Measurements from ENCODE around the gene CORO6. TPM values are rescaled to one million over a fixed set of nuclear protein-coding genes. Genes with fewer than 3 reads are reported as not detected.

Gene CORO6
- total RNA-seq, 5 donors from 2014 or later (not counting 1 experiment from before 2014, with no cell fraction given) = 2.4 to 4.1 (median 3.6) TPM

GRCh38 chr17:29610395-29610794 is 12.3 kb downstream of the CORO6 start:
- POLR2A ChIA-PET = interaction anchor here in 1 of 2 donors (0.6 kb wide), 1 partner anchor 169 kb away, joined by 4 read pairs; no protein-coding TSS in a partner anchor
- no peak for ATAC-seq (replicated peaks in 1 of 4)
- Mint-ChIP-seq H3K4me1 (peaks cover 11 to 18% (median 18%) of the 10 kb centered on the region in 3 donors), H3K9me3 (no peaks in the 10 kb centered on the region), H3K4me3 (no peak overlapping the region), H3K27ac (no peak overlapping the region), H3K27me3 (no peaks in the 10 kb centered on the region), H3K36me3 (no peaks in the 10 kb centered on the region)
- Histone ChIP-seq H3K27me3 (replicated peaks in 1 of 2; ENCODE audit: control insufficient read depth in 2 of 2, extremely low read depth in 1 of 2, insufficient read depth in 2 of 2, low read length in 1 of 2) (no peaks in the 10 kb centered on the region), H3K4me1 (ENCODE audit: control insufficient read depth in 1 of 2, extremely low read depth in 1 of 2, insufficient read depth in 2 of 2, low read length in 2 of 2) (peaks cover 12 to 26% of the 10 kb centered on the region in 2 experiments), H3K36me3 (ENCODE audit: control insufficient read depth in 2 of 2, extremely low read depth in 1 of 2, insufficient read depth in 1 of 2, low read length in 1 of 2) (no peaks in the 10 kb centered on the region), H3K4me3 (ENCODE audit: control insufficient read depth in 1 of 2, extremely low read depth in 1 of 2, low read length in 1 of 2) (no peak overlapping the region), H3K9me3 (no peaks in the 10 kb centered on the region), H3K27ac (ENCODE audit: low read length) (no peak overlapping the region)
- WGBS (ENCODE audit: insufficient coverage) = no CpG with 5 or more reads among the region's 3 CpGs
- CTCF ChIA-PET = no interaction called here
- no peak for DNase-seq

DNA sequence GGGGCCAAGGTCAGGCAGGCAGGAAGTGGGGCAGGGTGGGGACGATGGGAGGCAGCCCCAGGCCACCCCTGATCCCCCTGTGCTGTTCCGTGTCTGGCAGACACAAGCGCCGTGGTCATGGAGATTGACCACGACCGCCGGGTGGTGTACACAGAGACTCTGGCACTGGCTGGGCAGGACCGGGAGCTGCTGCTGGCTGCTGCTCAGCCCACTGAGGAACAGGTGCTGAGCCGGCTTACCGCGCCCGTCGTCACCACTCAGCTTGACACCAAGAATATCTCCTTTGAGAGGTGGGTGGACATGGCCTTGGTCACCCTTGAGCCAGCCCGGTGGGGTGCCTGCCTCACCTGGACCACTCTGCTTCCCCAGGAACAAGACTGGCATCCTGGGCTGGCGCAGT is 13.7 kb downstream of the CORO6 start:
- no peak overlapping the region for H3K27ac ChIP-seq (ENCODE audit: low read length)
- no peak for ATAC-seq (replicated peaks in 1 of 4)
- 84% methylated on average over 14 of the region's 15 CpGs for WGBS (ENCODE audit: insufficient coverage)
- peaks cover 0 to 4% (median 4%) of the 10 kb centered on the region in 3 donors for H3K4me1 Mint-ChIP-seq
- H3K36me3 ChIP-seq (ENCODE audit: control insufficient read depth in 2 of 2, extremely low read depth in 1 of 2, insufficient read depth in 1 of 2, low read length in 1 of 2) = no peaks in the 10 kb centered on the region
- H3K9me3 Mint-ChIP-seq = no peaks in the 10 kb centered on the region
- no peak overlapping the region for H3K4me3 ChIP-seq (ENCODE audit: control insufficient read depth in 1 of 2, extremely low read depth in 1 of 2, low read length in 1 of 2)
- no peaks in the 10 kb centered on the region for H3K27me3 Mint-ChIP-seq
- no peaks in the 10 kb centered on the region for H3K9me3 ChIP-seq
- no peaks in the 10 kb centered on the region for H3K27me3 ChIP-seq (replicated peaks in 1 of 2; ENCODE audit: control insufficient read depth in 2 of 2, extremely low read depth in 1 of 2, insufficient read depth in 2 of 2, low read length in 1 of 2)
- DNase-seq = no peak
- H3K4me1 ChIP-seq (ENCODE audit: control insufficient read depth in 1 of 2, extremely low read depth in 1 of 2, insufficient read depth in 2 of 2, low read length in 2 of 2) = peaks cover 5 to 12% of the 10 kb centered on the region in 2 experiments
- ChIA-PET POLR2A (no interaction called here), CTCF (interaction anchor here (0.6 to 1.9 kb wide), 3 partner anchors 8 to 36 kb away, joined by 3 to 6 read pairs (median 4); no protein-coding TSS in a partner anchor)
- H3K36me3 Mint-ChIP-seq = no peaks in the 10 kb centered on the region
- no peak overlapping the region for H3K4me3 Mint-ChIP-seq
- no peak overlapping the region for H3K27ac Mint-ChIP-seq

GRCh38 chr17:29607557-29608195 is 15.0 kb downstream of the CORO6 start:
- H3K4me3 ChIP-seq (ENCODE audit: control insufficient read depth in 1 of 2, extremely low read depth in 1 of 2, low read length in 1 of 2) = no peak overlapping the region
- H3K27ac ChIP-seq (ENCODE audit: low read length) = no peak overlapping the region
- CTCF ChIA-PET = interaction anchor here (0.5 to 1.9 kb wide), 2 partner anchors 9 to 38 kb away, joined by 3 to 4 read pairs; no protein-coding TSS in a partner anchor
- 90% methylated on average over 19 of the region's 29 CpGs for WGBS (ENCODE audit: insufficient coverage)
- DNase-seq (no peak), ATAC-seq (replicated peaks in 1 of 4) (no peak)
- no peaks in the 10 kb centered on the region for H3K9me3 ChIP-seq
- Mint-ChIP-seq H3K9me3 (no peaks in the 10 kb centered on the region), H3K4me1 (no peaks in the 10 kb centered on the region), H3K36me3 (no peaks in the 10 kb centered on the region), H3K27me3 (no peaks in the 10 kb centered on the region), H3K4me3 (no peak overlapping the region), H3K27ac (no peak overlapping the region)
- H3K36me3 ChIP-seq (ENCODE audit: control insufficient read depth in 2 of 2, extremely low read depth in 1 of 2, insufficient read depth in 1 of 2, low read length in 1 of 2) = no peaks in the 10 kb centered on the region
- H3K27me3 ChIP-seq (replicated peaks in 1 of 2; ENCODE audit: control insufficient read depth in 2 of 2, extremely low read depth in 1 of 2, insufficient read depth in 2 of 2, low read length in 1 of 2) = no peaks in the 10 kb centered on the region
- POLR2A ChIA-PET = no interaction called here
- H3K4me1 ChIP-seq (ENCODE audit: control insufficient read depth in 1 of 2, extremely low read depth in 1 of 2, insufficient read depth in 2 of 2, low read length in 2 of 2) = peaks cover 0 to under 1% of the 10 kb centered on the region in 2 experiments

DNA sequence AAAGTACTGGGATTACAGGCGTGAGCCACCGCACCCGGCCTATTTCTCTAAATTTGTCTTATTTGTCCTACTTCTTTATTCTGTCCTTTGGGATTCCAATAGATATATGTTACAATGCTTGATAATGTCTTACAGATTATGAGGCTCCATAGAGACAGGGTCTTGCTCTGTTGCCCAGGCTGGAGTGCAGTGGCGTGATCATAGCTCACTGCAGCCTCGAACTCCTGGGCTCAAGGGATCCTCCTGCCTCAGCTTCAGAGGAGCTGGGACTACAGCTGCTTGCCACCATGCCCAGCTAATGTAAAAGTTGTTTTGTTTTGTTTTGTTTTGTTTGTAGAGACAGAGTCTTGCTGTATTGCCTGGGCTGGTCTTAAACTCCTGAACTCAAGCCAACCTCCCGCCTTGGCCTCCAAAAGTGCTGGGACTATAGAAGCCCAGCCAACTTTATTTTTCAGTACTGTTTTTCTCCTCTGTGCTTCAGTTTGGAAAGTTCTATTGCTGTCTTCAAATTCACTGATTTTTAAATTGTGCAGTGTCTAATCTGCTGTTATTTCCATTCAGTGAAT is 19.5 kb downstream of the CORO6 start:
- Histone ChIP-seq H3K27me3 (replicated peaks in 1 of 2; ENCODE audit: control insufficient read depth in 2 of 2, extremely low read depth in 1 of 2, insufficient read depth in 2 of 2, low read length in 1 of 2) (no peaks in the 10 kb centered on the region), H3K9me3 (no peaks in the 10 kb centered on the region), H3K27ac (ENCODE audit: low read length) (no peak overlapping the region), H3K4me1 (ENCODE audit: control insufficient read depth in 1 of 2, extremely low read depth in 1 of 2, insufficient read depth in 2 of 2, low read length in 2 of 2) (no peaks in the 10 kb centered on the region), H3K36me3 (ENCODE audit: control insufficient read depth in 2 of 2, extremely low read depth in 1 of 2, insufficient read depth in 1 of 2, low read length in 1 of 2) (no peaks in the 10 kb centered on the region), H3K4me3 (ENCODE audit: control insufficient read depth in 1 of 2, extremely low read depth in 1 of 2, low read length in 1 of 2) (no peak overlapping the region)
- Mint-ChIP-seq H3K27me3 (no peaks in the 10 kb centered on the region), H3K4me1 (no peaks in the 10 kb centered on the region), H3K4me3 (no peak overlapping the region), H3K36me3 (no peaks in the 10 kb centered on the region), H3K27ac (peak overlapping the region in 1 of 2 donors; percentile 10), H3K9me3 (no peaks in the 10 kb centered on the region)
- 97% methylated on average over 3 of the region's 6 CpGs for WGBS (ENCODE audit: insufficient coverage)
- DNase-seq (no peak), ATAC-seq (replicated peaks in 1 of 4) (no peak)
- ChIA-PET POLR2A (no interaction called here), CTCF (no interaction called here)

DNA sequence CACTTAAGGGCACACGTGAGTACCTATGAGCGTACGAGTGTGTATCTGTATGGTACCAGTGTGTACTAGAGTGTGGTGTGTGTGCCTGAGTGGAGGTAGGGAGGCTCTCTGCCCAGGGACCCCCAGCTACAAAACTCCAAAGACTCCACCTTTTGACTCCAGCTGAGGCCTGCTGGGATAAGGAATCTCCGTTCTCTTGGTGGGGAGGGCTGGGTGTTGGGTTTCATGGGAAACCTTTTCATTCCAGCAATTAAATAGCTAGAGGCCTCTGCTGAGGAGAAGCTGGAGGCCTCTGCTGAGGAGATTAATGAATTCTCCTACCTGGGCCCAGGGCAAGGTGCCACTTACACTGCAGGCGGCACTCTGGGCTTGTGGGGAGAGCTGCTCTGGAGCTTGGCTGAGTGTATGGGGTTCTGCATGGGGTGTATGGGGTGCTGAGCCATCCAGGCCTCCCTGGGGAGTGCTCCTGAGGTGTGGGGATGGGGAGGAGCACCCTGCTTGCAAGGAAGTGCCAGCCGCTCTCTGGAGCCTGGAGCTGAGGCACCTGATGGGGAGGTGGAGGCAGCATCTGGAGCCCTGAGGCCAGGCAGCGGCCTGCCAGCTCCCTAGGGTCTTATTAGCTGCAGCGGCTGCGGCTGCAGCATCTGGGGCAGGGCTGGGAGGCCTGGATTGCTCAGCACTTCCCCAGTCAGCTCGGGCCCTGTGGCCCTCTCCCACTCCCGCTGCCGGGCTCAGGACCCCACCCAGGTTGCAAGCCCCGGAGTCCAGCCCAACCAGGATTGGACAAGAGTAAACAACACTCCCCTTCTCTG is 25.1 kb downstream of the CORO6 start:
- POLR2A ChIA-PET = no interaction called here
- Histone ChIP-seq H3K27ac (ENCODE audit: low read length) (no peak overlapping the region), H3K9me3 (no peaks in the 10 kb centered on the region), H3K4me3 (ENCODE audit: control insufficient read depth in 1 of 2, extremely low read depth in 1 of 2, low read length in 1 of 2) (no peak overlapping the region), H3K4me1 (ENCODE audit: control insufficient read depth in 1 of 2, extremely low read depth in 1 of 2, insufficient read depth in 2 of 2, low read length in 2 of 2) (peaks cover 5 to 17% of the 10 kb centered on the region in 2 experiments), H3K27me3 (replicated peaks in 1 of 2; ENCODE audit: control insufficient read depth in 2 of 2, extremely low read depth in 1 of 2, insufficient read depth in 2 of 2, low read length in 1 of 2) (peaks cover 0 to 21% of the 10 kb centered on the region in 2 experiments), H3K36me3 (ENCODE audit: control insufficient read depth in 2 of 2, extremely low read depth in 1 of 2, insufficient read depth in 1 of 2, low read length in 1 of 2) (no peaks in the 10 kb centered on the region)
- ATAC-seq (replicated peaks in 1 of 4) (no peak), DNase-seq (no peak)
- Mint-ChIP-seq H3K27ac (no peak overlapping the region), H3K36me3 (no peaks in the 10 kb centered on the region), H3K9me3 (no peaks in the 10 kb centered on the region), H3K4me3 (no peak overlapping the region), H3K27me3 (no peaks in the 10 kb centered on the region), H3K4me1 (peaks cover 0 to 7% (median 6%) of the 10 kb centered on the region in 3 donors)
- WGBS (ENCODE audit: insufficient coverage) = 90% methylated on average over 5 of the region's 13 CpGs
- CTCF ChIA-PET = interaction anchor here (0.6 kb wide), 2 partner anchors 19 to 74 kb away, joined by 3 to 8 read pairs; no protein-coding TSS in a partner anchor

GRCh38 chr17:29596811-29597210 is 25.9 kb downstream of the CORO6 start:
- Mint-ChIP-seq H3K27me3 (no peaks in the 10 kb centered on the region), H3K4me1 (peaks cover 4 to 15% (median 14%) of the 10 kb centered on the region in 3 donors), H3K4me3 (no peak overlapping the region), H3K9me3 (no peaks in the 10 kb centered on the region), H3K36me3 (no peaks in the 10 kb centered on the region), H3K27ac (no peak overlapping the region)
- H3K27me3 ChIP-seq (replicated peaks in 1 of 2; ENCODE audit: control insufficient read depth in 2 of 2, extremely low read depth in 1 of 2, insufficient read depth in 2 of 2, low read length in 1 of 2) = peaks cover 0 to 21% of the 10 kb centered on the region in 2 experiments
- no peak for DNase-seq
- H3K27ac ChIP-seq (ENCODE audit: low read length) = no peak overlapping the region
- H3K4me1 ChIP-seq (ENCODE audit: control insufficient read depth in 1 of 2, extremely low read depth in 1 of 2, insufficient read depth in 2 of 2, low read length in 2 of 2) = peaks cover 11 to 25% of the 10 kb centered on the region in 2 experiments
- WGBS (ENCODE audit: insufficient coverage) = 88% methylated on average over 8 of the region's 9 CpGs
- CTCF ChIA-PET = interaction anchor here in 1 of 2 donors (0.6 kb wide), 1 partner anchor 19 kb away, joined by 3 read pairs; no protein-coding TSS in a partner anchor
- no peak overlapping the region for H3K4me3 ChIP-seq (ENCODE audit: control insufficient read depth in 1 of 2, extremely low read depth in 1 of 2, low read length in 1 of 2)
- no peak for ATAC-seq (replicated peaks in 1 of 4)
- H3K36me3 ChIP-seq (ENCODE audit: control insufficient read depth in 2 of 2, extremely low read depth in 1 of 2, insufficient read depth in 1 of 2, low read length in 1 of 2) = no peaks in the 10 kb centered on the region
- H3K9me3 ChIP-seq = no peaks in the 10 kb centered on the region
- POLR2A ChIA-PET = no interaction called here

Measured in T-cell (primary cell).